Esophagus squamous epithelium (tissue), 4 donors: ENCODE measurements around the gene NCKAP1.

Experiments
- CTCF ChIP-seq, 6 experiments: fragments of 450-650 bp in 4 of 6; fragments of 200-600 bp in 2 of 6; sonication (generic) in 2 of 6; IDR thresholded peaks; one replicate each; pipeline ENCODE4 v1.5.1; 2016 to 2019; ENCODE audit warnings: antibody characterized with exemption in 6 of 6, mild to moderate bottlenecking in 4 of 6, moderate library complexity in 4 of 6
- POLR2A ChIP-seq, 4 donors: fragments of 450-650 bp; IDR thresholded peaks; one replicate each; pipeline ENCODE4 v1.6.1; 2017; ENCODE audit warnings: antibody characterized with exemption in 4 of 4, mild to moderate bottlenecking in 4 of 4, moderate library complexity in 3 of 4

GRCh38 chr2:182883451-182883850, 154.8 kb downstream of the NCKAP1 start:
- TF ChIP-seq CTCF (IDR thresholded peaks at IDR 0.05) (no peak), POLR2A (IDR thresholded peaks at IDR 0.05) (no peak)
